NK-92 (cell line): ENCODE data around the gene DDI1.

Source experiments
- DNase-seq: peaks from one replicate; lab custom pipeline; 2025; ENCODE audit not compliant: unreplicated experiment; lab: John Stamatoyannopoulos, UW

The DDI1 gene

DNA sequence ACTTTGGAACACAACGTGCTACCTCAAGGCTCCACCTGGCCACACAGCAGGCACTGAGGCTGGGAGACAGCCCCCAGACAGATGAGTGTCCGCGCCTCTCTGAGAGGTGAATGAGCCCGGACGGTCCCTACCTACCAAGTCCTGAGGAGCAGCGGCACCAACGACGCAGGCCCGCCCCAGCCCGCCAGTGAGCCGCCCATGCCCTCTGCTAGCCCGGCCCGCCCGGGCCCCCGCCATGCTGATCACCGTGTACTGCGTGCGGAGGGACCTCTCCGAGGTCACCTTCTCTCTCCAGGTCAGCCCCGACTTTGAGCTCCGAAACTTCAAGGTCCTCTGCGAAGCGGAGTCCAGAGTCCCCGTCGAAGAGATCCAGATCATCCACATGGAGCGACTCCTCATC is at the start of gene DDI1:
TSS of gene DDI1 (plus strand) at position 53 of the 400 bp plus-strand sequence. CDS start at position 236, 183 bp downstream.
- no peak for DNase-seq

DNA sequence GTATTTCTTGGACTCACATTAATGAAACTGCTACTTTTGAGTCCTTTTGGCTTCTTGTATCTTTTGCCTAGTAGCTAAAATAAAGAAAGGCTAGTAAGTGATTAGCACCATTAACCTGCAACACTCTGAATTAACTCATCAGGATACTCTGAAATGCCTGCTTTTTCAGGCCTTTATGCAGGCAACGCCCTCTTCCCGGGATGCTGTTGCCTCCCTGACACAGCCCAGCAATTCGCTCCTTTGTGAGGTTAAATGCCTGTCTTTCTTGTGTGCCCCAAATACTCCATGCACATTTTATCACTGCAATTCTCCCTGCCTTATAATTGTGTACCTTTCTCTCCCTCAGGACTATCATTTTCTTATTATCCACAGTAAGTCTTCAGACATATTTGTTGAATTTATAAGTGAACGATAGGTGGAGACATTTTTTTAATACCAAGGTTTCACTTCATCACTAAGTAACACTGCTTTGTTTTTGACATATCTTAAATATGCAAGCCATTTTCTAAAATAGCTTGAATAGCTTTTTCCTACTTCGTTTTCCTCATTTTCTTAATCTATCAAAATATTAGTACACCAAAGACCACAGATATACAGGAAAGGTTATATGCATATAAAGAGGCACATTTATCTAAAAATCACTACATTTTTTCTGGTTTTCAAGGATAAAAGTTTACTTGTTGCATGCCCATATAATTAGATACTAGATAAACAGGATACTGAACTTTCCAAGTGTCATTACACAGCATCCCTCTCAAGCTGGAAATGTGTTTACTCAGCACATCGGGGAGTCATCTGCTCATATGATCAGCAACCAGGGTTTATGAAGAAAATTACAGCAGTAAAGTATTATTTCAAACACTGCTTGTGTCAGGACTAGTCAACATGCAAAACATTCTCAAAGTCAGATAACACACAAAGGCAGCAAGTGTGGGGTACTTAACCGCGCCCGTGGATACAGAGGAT is 48.5 kb upstream of the DDI1 start:
- no peak for DNase-seq

- no peak for DNase-seq
These were observed 47.9 kb upstream of the DDI1 start for GRCh38 chr11:103988595-103988969.

- DNase-seq, result no peak
These were observed 42.9 kb upstream of the DDI1 start for GRCh38 chr11:103993507-103993906.

GRCh38 chr11:103994094-103994493 is 42.3 kb upstream of the DDI1 start:
- no peak for DNase-seq

DNA sequence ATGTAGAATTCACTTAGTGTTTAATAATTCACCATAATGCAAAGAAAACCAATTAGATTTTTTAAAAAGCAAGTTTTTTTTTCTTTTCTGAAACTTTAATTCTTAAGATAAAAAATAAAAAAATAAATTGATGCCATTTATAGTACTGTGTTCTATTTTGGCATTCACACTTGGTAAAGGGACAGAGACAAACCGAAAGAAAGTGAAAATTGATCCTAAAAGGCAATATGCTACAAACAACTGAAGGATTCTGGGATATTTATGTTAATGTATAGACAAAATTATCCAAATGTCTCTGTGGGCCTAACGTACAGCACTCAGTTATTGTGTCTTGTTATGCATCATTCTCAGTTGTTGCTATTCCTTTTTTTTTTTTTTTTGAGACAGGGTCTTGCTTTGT is 41.9 kb upstream of the DDI1 start:
- DNase-seq, result no peak

DNA sequence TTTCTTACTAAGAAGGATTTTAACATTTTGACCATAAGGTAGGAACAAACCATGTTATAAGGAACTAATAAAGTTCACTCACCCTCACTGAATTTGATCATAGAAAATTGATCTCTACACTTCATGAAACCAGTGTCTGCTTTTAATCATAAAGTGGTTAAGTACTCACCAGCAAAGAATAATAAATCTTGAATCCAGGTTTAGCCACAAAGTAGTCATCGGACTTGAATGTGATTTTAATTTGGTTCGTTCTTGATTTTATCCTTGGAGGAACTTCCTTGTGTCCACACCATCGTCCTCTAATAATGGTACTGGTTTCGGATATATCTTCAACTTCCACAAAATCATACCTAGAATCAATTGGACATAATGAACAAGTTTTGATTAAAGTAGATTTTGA is 40.5 kb upstream of the DDI1 start:
- DNase-seq, result no peak

- DNase-seq, result no peak
These were observed 39.4 kb upstream of the DDI1 start for GRCh38 chr11:103997082-103997481.

GRCh38 chr11:103998826-103999508 is 37.5 kb upstream of the DDI1 start:
- DNase-seq, result no peak

GRCh38 chr11:104000798-104001197 is 35.6 kb upstream of the DDI1 start:
- no peak for DNase-seq

- DNase-seq, result no peak
These were observed 34.8 kb upstream of the DDI1 start for GRCh38 chr11:104001561-104002056.

DNA sequence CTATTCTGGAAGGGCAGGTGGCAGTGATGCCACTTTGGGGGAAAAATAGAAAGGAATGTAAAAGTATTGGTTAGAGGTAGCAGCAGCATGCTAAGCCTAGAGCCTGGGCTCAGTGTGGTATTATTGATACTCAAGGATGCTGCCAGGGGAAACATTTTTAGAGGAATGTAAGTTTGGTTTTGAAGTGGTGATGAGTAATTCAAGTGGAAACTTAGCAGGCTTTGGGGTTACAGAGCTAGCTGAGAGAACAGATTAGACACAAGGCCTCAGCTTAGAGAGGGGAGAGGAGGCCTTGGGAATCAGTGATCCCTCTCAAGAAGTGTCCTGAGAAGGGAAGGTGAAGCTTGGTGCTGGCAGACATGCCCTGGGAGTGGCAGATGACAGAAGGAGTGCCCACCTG is 32.9 kb upstream of the DDI1 start:
- DNase-seq, result no peak

DNA sequence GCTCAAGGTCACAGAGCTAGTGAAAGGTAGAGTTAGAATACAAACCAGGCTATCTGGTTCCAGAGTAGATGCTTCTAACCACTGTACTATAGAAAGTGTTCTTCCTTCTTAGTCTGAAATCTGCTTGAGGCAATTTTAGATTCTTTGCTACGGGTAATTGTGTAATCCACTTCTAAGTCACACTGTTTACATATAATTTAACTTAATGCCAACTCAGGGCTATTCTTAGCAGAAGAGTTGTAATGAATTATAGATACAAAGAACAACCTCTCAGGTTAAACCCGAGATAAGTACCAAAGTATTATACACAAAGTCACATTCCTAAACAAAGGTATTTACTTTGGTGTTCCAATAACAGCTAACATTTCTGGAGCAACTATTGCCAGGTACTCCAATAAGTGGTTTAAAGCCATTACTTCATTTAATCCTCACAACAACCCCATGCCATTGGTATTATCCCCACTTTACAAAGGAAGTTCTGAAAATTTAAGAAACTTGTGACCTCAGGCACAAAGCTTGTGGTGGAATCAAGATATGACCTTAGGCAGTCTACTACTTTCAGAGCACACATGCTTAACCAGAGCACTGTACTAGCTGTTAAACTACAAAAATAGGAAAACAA is 31.1 kb upstream of the DDI1 start:
- DNase-seq, result no peak

DNA sequence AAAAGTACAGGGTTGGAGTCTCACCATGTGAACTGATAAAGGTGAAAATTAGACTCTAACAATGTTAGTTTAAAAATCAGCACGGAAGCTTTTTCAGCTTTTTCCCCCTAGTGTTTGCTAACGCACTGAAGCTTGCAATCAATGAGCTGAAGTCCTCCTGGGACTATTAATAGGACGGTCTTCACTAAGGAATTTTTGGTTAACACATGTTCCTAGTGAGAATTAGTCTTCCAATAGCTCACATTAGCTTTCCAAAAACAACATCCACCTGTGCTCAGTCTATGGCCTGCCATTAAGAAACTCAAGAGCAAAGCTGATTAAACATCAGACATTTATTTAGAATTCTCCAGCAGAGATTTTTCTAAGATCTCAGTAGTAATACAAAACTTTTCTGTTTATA is 26.7 kb upstream of the DDI1 start:
- DNase-seq, result no peak

- DNase-seq, result no peak
These were observed 25.4 kb upstream of the DDI1 start for GRCh38 chr11:104011044-104011443.

DNA sequence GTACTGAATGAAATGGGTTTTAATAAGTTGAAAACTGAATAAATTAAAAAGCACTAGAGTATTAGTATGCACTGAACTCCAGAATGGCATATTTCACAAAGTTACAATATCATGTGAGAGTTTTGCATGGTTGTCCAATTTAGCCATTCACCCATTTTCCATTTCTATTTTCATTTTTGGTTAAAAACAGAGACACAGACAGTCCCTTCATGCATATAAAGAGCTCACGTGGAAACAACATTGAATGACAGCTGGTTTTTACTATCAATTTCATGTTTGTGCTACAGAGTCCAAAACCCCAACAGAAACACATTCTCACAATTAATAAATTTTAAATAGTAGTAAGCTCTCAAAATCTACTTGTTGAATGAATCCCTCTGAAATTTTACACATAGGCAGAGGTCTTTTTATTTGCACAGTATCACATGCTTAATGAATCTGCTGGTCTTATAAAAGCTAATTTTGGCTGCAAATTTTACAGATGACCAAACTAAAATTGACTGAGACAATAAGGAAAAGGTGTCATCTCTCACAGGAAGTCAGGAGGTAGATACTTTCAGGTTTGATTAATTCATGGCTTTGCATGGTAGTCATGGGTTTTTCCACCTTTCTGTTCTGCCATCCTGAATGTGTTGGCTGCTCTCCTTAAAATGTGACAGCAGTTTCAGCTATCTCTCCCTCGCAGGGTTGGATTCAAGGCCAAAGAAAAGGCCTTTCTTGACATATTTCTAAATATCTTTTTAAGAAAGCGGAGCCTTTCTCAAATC is 20.6 kb upstream of the DDI1 start:
- no peak for DNase-seq

DNA sequence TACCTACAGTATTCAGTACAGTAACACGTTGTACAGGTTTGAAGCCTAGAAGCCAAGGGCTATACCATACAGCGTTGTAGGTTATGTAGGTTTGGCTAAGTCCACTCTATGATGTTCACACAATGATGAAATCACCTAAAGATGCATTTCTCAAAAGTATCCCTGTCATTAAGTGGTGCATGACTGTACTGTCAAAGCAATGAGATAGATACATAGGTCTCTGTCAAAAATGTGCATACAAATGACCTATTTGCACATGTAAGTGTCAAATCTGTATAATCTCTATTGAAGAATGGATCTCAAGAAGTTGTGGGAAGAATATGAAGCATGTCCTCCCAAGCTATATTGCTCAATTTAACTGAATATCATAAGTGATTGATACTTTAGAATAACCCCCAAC is 11.9 kb upstream of the DDI1 start:
- no peak for DNase-seq

DNA sequence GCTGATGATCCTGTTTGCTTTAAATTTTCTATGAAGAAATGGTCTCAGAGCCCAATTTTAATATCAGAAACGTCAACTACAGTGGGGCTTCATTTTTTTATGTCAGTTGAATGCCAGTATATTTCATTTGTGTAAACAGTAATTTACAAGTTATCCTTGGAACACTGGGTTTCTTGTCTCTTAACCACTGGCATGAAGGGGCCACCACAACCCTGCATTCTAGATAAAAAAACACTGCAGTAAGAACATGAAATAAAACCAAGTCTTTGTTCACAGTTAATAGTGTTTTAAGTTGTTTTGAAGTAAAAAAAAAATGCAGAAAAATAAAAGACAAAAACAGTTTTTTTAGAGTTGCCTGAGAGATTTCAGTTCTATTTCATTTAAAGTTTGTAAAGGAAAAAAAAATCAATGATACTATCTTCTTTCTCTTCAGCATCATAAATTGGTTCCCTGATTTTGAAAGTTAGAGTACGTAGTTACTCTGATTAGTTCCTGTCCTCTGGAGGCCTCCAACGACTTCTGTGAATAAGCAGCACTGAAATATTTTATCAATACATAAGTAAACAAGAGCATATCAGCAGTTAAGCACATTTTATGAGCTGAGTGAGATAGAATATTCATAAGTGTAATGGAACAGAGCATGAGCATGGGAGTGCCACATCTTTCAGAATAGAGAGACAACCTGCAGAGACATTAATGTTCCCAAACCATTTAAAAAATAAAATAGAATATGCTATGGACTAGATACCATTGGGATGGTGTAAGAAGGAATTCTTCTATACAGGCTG is 7.8 kb upstream of the DDI1 start:
- no peak for DNase-seq

- DNase-seq, result no peak
These were observed 3.3 kb upstream of the DDI1 start for GRCh38 chr11:104033134-104033533.

DNA sequence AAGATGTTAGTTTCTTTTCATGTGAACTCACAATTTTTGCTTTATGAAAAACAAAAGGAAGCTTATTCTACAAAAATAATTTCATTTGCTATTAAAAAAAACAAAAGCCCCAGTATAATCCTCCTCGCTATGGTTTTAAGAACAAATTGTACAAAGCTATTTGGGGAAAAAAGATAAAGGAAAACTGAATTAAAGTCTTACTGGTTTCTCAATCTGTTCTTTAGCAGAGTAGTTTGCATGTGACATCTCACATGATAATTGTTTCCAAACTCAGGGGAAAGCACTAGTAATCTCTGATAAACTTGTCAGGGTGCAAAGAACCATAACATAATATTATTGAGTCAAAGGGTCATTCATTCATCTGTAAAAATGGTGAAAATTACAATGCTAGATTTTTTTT is 2.9 kb upstream of the DDI1 start:
- DNase-seq, result no peak
